Limb (tissue), 2 donors: ENCODE results near the gene TSPAN6.

ENCODE experiments used
- DNase-seq, 2 donors: peaks; one replicate each; pipeline ENCODE4 v3.0.0-alpha.2; 2016; ENCODE audit errors: extremely low spot score in 2 of 2

TSPAN6 gene

GRCh38 chrX:100647739-100648138 is 11.1 kb upstream of the TSPAN6 start:
- no peak for DNase-seq

GRCh38 chrX:100647095-100647494 is 10.5 kb upstream of the TSPAN6 start:
- no peak for DNase-seq

- DNase-seq: no peak
Observed at GRCh38 chrX:100645106-100645505, 8.5 kb upstream of the TSPAN6 start.

GRCh38 chrX:100643956-100644860 is 7.6 kb upstream of the TSPAN6 start, which contains the start of gene SRPX2:
SRPX2 (plus strand) TSS chrX:100644199; CDS start chrX:100646323, 2,124 bp downstream.
- peak in 1 of 2 donors; percentile 40 for DNase-seq

- DNase-seq: no peak
Observed at GRCh38 chrX:100643212-100643611, 6.6 kb upstream of the TSPAN6 start.

GRCh38 chrX:100642290-100642689 is 5.7 kb upstream of the TSPAN6 start:
- DNase-seq: no peak

- DNase-seq: no peak
Observed at GRCh38 chrX:100635989-100636320, 651 bp downstream of the TSPAN6 start.

GRCh38 chrX:100635040-100635439 is 1.6 kb downstream of the TSPAN6 start:
- no peak for DNase-seq

- no peak for DNase-seq
Observed at GRCh38 chrX:100625985-100626491, 10.6 kb downstream of the TSPAN6 start.

GRCh38 chrX:100623001-100623400 is 13.6 kb downstream of the TSPAN6 start:
- DNase-seq: no peak

GRCh38 chrX:100615005-100615404 is 21.6 kb downstream of the TSPAN6 start:
- DNase-seq: no peak

- no peak for DNase-seq
Observed at GRCh38 chrX:100611951-100612350, 24.7 kb downstream of the TSPAN6 start.

- DNase-seq: no peak
Observed at GRCh38 chrX:100609591-100609990, 27.0 kb downstream of the TSPAN6 start.

GRCh38 chrX:100606753-100607152 is 29.9 kb downstream of the TSPAN6 start:
- no peak for DNase-seq

GRCh38 chrX:100600758-100601157 is 35.8 kb downstream of the TSPAN6 start:
- DNase-seq: no peak

- DNase-seq: no peak
Observed at GRCh38 chrX:100600340-100600739, 36.3 kb downstream of the TSPAN6 start.

GRCh38 chrX:100599456-100599855 is 37.1 kb downstream of the TSPAN6 start:
- DNase-seq: no peak

- DNase-seq: no peak
Observed at GRCh38 chrX:100596601-100597000, 40.0 kb downstream of the TSPAN6 start.

- DNase-seq: no peak
Observed at GRCh38 chrX:100593581-100593980, 43.0 kb downstream of the TSPAN6 start.

- no peak for DNase-seq
Observed at GRCh38 chrX:100593126-100593525, 43.5 kb downstream of the TSPAN6 start.

- no peak for DNase-seq
Observed at GRCh38 chrX:100591256-100592051, 45.2 kb downstream of the TSPAN6 start.

- DNase-seq: no peak
Observed at GRCh38 chrX:100587861-100588260, 48.7 kb downstream of the TSPAN6 start.
